ENCODE measurements around the gene SGCA. TPM values are rescaled to one million over a fixed set of nuclear protein-coding genes. Genes with fewer than 3 reads are reported as not detected.
A peak's percentile ranks its signal among the peaks of the same experiment; 100 is the strongest.

Gene SGCA
- polyA plus RNA-seq, 1 donor from 2014 or later = 0.43 TPM

DNA sequence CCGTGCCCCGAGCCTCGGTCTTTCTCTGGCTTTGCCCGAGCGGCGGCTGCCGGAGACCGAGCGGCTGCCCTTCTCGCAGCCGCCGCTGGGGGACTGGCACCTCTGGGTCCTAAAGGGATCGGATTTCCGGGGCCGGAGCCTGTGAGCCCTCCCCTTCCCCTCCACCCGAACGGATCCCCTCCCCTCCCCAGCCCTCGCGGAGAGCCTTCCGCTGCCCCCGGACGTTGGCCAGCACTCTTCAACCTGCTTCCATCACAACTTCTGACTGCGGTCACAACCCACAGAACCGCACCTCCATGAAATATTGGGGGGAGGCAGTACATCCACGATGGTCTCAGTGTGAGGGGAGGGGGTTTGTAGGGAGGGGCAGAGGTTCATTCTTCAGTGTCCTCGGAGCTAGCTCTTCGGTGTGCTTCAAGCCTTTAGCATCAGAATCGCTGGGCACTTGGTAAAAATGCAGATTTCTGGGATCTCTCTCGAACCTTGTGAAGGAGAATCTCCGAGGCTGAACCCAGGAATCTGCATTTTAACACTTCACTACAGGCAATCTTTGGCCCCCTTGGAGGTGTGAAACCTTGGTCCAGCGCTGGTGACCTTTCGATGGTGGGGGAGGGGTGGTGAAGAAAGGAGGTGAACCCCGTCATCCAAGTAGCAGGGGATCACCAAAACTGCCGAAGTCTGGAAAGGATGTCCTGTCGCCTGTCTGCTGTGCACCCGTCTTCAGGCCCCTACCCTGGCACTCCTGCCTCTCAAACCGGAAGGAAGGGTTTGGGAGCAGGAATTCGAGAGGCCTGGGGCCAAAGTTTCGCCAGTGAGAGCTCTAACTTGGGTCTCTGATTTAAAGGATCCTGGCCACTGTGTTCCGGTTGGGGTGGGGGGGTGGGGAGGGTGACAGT, 14.5 kb upstream of the SGCA start:
- no peak for TF ChIP-seq MXI1 (conservative IDR thresholded peaks at IDR 0.05; ENCODE audit: poor library complexity, severe bottlenecking)
- TF ChIP-seq, protein P1, sequence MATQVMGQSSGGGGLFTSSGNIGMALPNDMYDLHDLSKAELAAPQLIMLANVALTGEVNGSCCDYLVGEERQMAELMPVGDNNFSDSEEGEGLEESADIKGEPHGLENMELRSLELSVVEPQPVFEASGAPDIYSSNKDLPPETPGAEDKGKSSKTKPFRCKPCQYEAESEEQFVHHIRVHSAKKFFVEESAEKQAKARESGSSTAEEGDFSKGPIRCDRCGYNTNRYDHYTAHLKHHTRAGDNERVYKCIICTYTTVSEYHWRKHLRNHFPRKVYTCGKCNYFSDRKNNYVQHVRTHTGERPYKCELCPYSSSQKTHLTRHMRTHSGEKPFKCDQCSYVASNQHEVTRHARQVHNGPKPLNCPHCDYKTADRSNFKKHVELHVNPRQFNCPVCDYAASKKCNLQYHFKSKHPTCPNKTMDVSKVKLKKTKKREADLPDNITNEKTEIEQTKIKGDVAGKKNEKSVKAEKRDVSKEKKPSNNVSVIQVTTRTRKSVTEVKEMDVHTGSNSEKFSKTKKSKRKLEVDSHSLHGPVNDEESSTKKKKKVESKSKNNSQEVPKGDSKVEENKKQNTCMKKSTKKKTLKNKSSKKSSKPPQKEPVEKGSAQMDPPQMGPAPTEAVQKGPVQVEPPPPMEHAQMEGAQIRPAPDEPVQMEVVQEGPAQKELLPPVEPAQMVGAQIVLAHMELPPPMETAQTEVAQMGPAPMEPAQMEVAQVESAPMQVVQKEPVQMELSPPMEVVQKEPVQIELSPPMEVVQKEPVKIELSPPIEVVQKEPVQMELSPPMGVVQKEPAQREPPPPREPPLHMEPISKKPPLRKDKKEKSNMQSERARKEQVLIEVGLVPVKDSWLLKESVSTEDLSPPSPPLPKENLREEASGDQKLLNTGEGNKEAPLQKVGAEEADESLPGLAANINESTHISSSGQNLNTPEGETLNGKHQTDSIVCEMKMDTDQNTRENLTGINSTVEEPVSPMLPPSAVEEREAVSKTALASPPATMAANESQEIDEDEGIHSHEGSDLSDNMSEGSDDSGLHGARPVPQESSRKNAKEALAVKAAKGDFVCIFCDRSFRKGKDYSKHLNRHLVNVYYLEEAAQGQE (IDR thresholded peaks at IDR 0.05; ENCODE audit: borderline replicate concordance) = no peak
- TF ChIP-seq EZH2 (IDR thresholded peaks at IDR 0.05; ENCODE audit: borderline replicate concordance, insufficient read depth, low read length, poor library complexity, severe bottlenecking) = no peak
- TF ChIP-seq RAD21 (conservative IDR thresholded peaks at IDR 0.05) = no peak
- TF ChIP-seq TAF1 (IDR thresholded peaks at IDR 0.05; ENCODE audit: low read depth) = peak; percentile 60
- TF ChIP-seq, protein P2, sequence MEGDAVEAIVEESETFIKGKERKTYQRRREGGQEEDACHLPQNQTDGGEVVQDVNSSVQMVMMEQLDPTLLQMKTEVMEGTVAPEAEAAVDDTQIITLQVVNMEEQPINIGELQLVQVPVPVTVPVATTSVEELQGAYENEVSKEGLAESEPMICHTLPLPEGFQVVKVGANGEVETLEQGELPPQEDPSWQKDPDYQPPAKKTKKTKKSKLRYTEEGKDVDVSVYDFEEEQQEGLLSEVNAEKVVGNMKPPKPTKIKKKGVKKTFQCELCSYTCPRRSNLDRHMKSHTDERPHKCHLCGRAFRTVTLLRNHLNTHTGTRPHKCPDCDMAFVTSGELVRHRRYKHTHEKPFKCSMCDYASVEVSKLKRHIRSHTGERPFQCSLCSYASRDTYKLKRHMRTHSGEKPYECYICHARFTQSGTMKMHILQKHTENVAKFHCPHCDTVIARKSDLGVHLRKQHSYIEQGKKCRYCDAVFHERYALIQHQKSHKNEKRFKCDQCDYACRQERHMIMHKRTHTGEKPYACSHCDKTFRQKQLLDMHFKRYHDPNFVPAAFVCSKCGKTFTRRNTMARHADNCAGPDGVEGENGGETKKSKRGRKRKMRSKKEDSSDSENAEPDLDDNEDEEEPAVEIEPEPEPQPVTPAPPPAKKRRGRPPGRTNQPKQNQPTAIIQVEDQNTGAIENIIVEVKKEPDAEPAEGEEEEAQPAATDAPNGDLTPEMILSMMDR (IDR thresholded peaks at IDR 0.05; ENCODE audit: poor library complexity, severe bottlenecking) = peak; percentile 47
- TF ChIP-seq EP300 (conservative IDR thresholded peaks at IDR 0.05; ENCODE audit: poor library complexity, severe bottlenecking) = no peak
- peak; percentile 57 for TF ChIP-seq POLR2AphosphoS5 (IDR thresholded peaks at IDR 0.05)
- H3K9ac ChIP-seq (ENCODE audit: low read length) = peak overlapping the region; percentile 94
- H3K27ac ChIP-seq (ENCODE audit: low read length) = peak overlapping the region; percentile 89
- no peaks in the 10 kb centered on the region for H3F3A ChIP-seq (ENCODE audit: insufficient read depth, low read length, poor library complexity, severe bottlenecking)
- no peak overlapping the region for H2AFZ ChIP-seq (ENCODE audit: low read depth, low read length)
- H3K79me2 ChIP-seq (replicated peaks; ENCODE audit: insufficient read depth, low read length) = peaks cover 41% of the 10 kb centered on the region
- no peaks in the 10 kb centered on the region for H3K36me3 ChIP-seq (ENCODE audit: insufficient read depth, low read length)
- no peaks in the 10 kb centered on the region for H3K9me2 ChIP-seq (ENCODE audit: insufficient read depth, low read length)
- H4K20me1 ChIP-seq (ENCODE audit: insufficient read depth) = peaks cover 31% of the 10 kb centered on the region
- H3K27me3 ChIP-seq (ENCODE audit: insufficient read depth, low read depth, low read length) = no peaks in the 10 kb centered on the region
- peak overlapping the region; percentile 82 for H3K4me2 ChIP-seq (ENCODE audit: low read length)
- H3K9me3 ChIP-seq (ENCODE audit: low read length) = no peaks in the 10 kb centered on the region
- peak overlapping the region; percentile 91 for H3K4me3 ChIP-seq (ENCODE audit: low read length)

DNA sequence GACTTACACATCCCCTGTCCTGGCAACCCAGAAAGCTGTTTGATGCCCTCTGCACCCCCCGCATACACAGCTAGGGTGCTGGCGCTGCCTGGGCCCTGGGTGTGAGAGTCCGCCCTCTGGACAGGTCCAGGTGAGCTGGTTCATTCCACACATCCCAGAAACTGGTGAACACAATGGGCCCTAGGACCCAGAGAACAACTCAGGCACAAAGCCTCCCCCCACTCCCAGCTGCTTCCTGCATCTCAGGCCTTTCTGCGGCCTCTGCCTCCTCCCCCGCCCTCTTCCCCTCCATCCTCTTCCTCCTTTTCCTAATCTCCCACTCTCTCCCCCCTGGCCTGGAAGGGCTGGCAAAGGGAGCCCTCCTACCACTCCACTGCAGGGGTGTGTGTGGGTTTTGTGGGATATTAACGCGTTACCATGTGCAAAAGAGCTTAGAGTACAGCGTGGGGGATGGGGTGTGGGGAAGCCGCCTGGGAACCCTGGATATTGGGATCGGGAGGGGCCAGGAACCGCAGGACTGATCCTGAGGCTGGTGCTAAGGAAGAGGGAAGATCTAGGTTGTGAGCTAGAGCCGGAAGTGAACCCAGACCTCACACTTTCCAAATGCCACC, 13.8 kb upstream of the SGCA start:
- peak overlapping the region; percentile 91 for H3K4me3 ChIP-seq (ENCODE audit: low read length)
- H4K20me1 ChIP-seq (ENCODE audit: insufficient read depth) = peaks cover 24% of the 10 kb centered on the region
- peaks cover 33% of the 10 kb centered on the region for H3K79me2 ChIP-seq (replicated peaks; ENCODE audit: insufficient read depth, low read length)
- H3K27ac ChIP-seq (ENCODE audit: low read length) = peak overlapping the region; percentile 89
- no peaks in the 10 kb centered on the region for H3K9me3 ChIP-seq (ENCODE audit: low read length)
- H3K27me3 ChIP-seq (ENCODE audit: insufficient read depth, low read depth, low read length) = no peaks in the 10 kb centered on the region
- H2AFZ ChIP-seq (ENCODE audit: low read depth, low read length) = peak overlapping the region; percentile 95
- no peaks in the 10 kb centered on the region for H3K9me2 ChIP-seq (ENCODE audit: insufficient read depth, low read length)
- no peaks in the 10 kb centered on the region for H3K36me3 ChIP-seq (ENCODE audit: insufficient read depth, low read length)
- H3K4me2 ChIP-seq (ENCODE audit: low read length) = peak overlapping the region; percentile 99
- H3K9ac ChIP-seq (ENCODE audit: low read length) = peak overlapping the region; percentile 94
- TF ChIP-seq SMC3 (conservative IDR thresholded peaks at IDR 0.05; ENCODE audit: poor library complexity) = no peak
- TF ChIP-seq EP300 (conservative IDR thresholded peaks at IDR 0.05; ENCODE audit: poor library complexity, severe bottlenecking) = peak; percentile 74
- TF ChIP-seq, protein P1 (IDR thresholded peaks at IDR 0.05; ENCODE audit: borderline replicate concordance) = peak; percentile 82
- TF ChIP-seq TAF1 (IDR thresholded peaks at IDR 0.05; ENCODE audit: low read depth) = peak; percentile 79
- TF ChIP-seq RAD21 (conservative IDR thresholded peaks at IDR 0.05) = peak; percentile 13
- TF ChIP-seq, protein P2 (IDR thresholded peaks at IDR 0.05; ENCODE audit: poor library complexity, severe bottlenecking) = peak; percentile 35
- TF ChIP-seq EZH2 (IDR thresholded peaks at IDR 0.05; ENCODE audit: borderline replicate concordance, insufficient read depth, low read length, poor library complexity, severe bottlenecking) = no peak
- TF ChIP-seq POLR2AphosphoS5 (IDR thresholded peaks at IDR 0.05) = peak; percentile 76
- TF ChIP-seq MXI1 (conservative IDR thresholded peaks at IDR 0.05; ENCODE audit: poor library complexity, severe bottlenecking) = peak; percentile 83
- no peaks in the 10 kb centered on the region for H3F3A ChIP-seq (ENCODE audit: insufficient read depth, low read length, poor library complexity, severe bottlenecking)
